Cardiac muscle cell (in vitro differentiated cells and primary cell): Measurements from ENCODE around the gene RPL22. TPM values are rescaled to one million over a fixed set of nuclear protein-coding genes. Genes with fewer than 3 reads are reported as not detected.

Experiments
- DNase-seq, 2 donors: peaks; one replicate each; pipeline versions ENCODE4 v3.0.0 to v3.0.0-alpha.2; 2010 to 2017; ENCODE audit warnings: low read depth in 1 of 2, low spot score in 1 of 2
- H3K27ac ChIP-seq: fragments of 200-600 bp; sonication (generic); 2 replicates; pipeline ENCODE4 v1.5.1; 2016
- H3K27me3 ChIP-seq: fragments of 200-600 bp; sonication (generic); 2 replicates; pipeline ENCODE4 v1.6.0; 2016; ENCODE audit warnings: control low read depth
- H3K36me3 ChIP-seq: fragments of 200-600 bp; sonication (generic); 2 replicates; pipeline ENCODE4 v1.5.1; 2016; ENCODE audit warnings: control low read depth
- H3K4me1 ChIP-seq: fragments of 200-600 bp; sonication (generic); 2 replicates; pipeline ENCODE4 v1.8.1; 2017; ENCODE audit warnings: low read depth, mild to moderate bottlenecking, mixed run types
- H3K4me3 ChIP-seq: fragments of 200-600 bp; sonication (generic); 2 replicates; pipeline ENCODE4 v1.5.1; 2016; ENCODE audit warnings: mild to moderate bottlenecking
- H3K9me3 ChIP-seq: fragments of 200-600 bp; sonication (generic); 2 replicates; pipeline ENCODE4 v1.5.1; 2017; ENCODE audit warnings: low read depth, mild to moderate bottlenecking, control low read depth
- CTCF ChIP-seq: IDR thresholded peaks from 2 replicates; pipeline ENCODE4 v1.5.1; 2012; ENCODE audit warnings: low read depth, mild to moderate bottlenecking, low read length
- polyA plus RNA-seq: library from polyadenylated mRNA; unstranded; fragments of >200 nt; fragmentation: Nextera tagmentation; extraction: Ambion mirVana; gene quantifications from 2 replicates; pipeline ENCODE4 v1.2.1, GENCODE V29; 2016
- total RNA-seq: library from RNA; depleted of rRNA; stranded (reverse); fragments of >200 nt; gene quantifications from 2 replicates; pipeline ENCODE4 v1.2.3, GENCODE V29; 2016

The RPL22 gene
- total and polyA plus RNA-seq, 2 experiments from 2014 or later: 130 to 132 TPM

- Histone ChIP-seq H3K36me3 (no peaks in the 10 kb centered on the region), H3K4me1 (no peaks in the 10 kb centered on the region), H3K9me3 (no peaks in the 10 kb centered on the region), H3K4me3 (no peak overlapping the region), H3K27me3 (peaks cover 4% of the 10 kb centered on the region), H3K27ac (no peak overlapping the region)
- no peak for TF ChIP-seq CTCF
- no peak for DNase-seq
Measured at GRCh38 chr1:6157132-6157527, 42.3 kb downstream of the RPL22 start.

- Histone ChIP-seq H3K27me3 (peaks cover 3% of the 10 kb centered on the region), H3K36me3 (no peaks in the 10 kb centered on the region)
Measured at GRCh38 chr1:6154525-6155319, 44.7 kb downstream of the RPL22 start.

GRCh38 chr1:6152882-6153281, 46.5 kb downstream of the RPL22 start:
- Histone ChIP-seq H3K27ac (no peak overlapping the region), H3K4me3 (no peak overlapping the region), H3K27me3 (peaks cover 21% of the 10 kb centered on the region), H3K4me1 (no peaks in the 10 kb centered on the region), H3K9me3 (no peaks in the 10 kb centered on the region), H3K36me3 (no peaks in the 10 kb centered on the region)
- no peak for DNase-seq
- TF ChIP-seq CTCF: no peak

More at GRCh38 chr1:6154525-6155319, 44.7 kb downstream of the RPL22 start:
- no peaks in the 10 kb centered on the region for H3K9me3 ChIP-seq
- DNase-seq: no peak
- H3K4me1 ChIP-seq: no peaks in the 10 kb centered on the region
- H3K27ac ChIP-seq: no peak overlapping the region
- H3K4me3 ChIP-seq: no peak overlapping the region
- TF ChIP-seq CTCF: no peak

- H3K4me1 ChIP-seq: no peaks in the 10 kb centered on the region
- H3K9me3 ChIP-seq: no peaks in the 10 kb centered on the region
- DNase-seq: no peak
- peaks cover 28% of the 10 kb centered on the region for H3K27me3 ChIP-seq
- H3K36me3 ChIP-seq: no peaks in the 10 kb centered on the region
- no peak for TF ChIP-seq CTCF
- H3K27ac ChIP-seq: no peak overlapping the region
- H3K4me3 ChIP-seq: no peak overlapping the region
Measured at GRCh38 chr1:6152181-6152580, 47.2 kb downstream of the RPL22 start.

GRCh38 chr1:6151291-6151822, 48.0 kb downstream of the RPL22 start:
- no peaks in the 10 kb centered on the region for H3K36me3 ChIP-seq

More at GRCh38 chr1:6151291-6151822, 48.0 kb downstream of the RPL22 start:
- H3K9me3 ChIP-seq: no peaks in the 10 kb centered on the region
- DNase-seq: no peak
- TF ChIP-seq CTCF: no peak
- H3K27ac ChIP-seq: no peak overlapping the region
- no peak overlapping the region for H3K4me3 ChIP-seq
- no peaks in the 10 kb centered on the region for H3K4me1 ChIP-seq
- H3K27me3 ChIP-seq: peaks cover 35% of the 10 kb centered on the region
